HepG2 (cell line): Measurements from ENCODE around the gene RUBCNL. TPM values are rescaled to one million over a fixed set of nuclear protein-coding genes. Genes with fewer than 3 reads are reported as not detected.

ENCODE experiments used
- ATAC-seq: fragments of 200-7000 bp; cut with Tn5 transposase; 3 replicates; pipeline ENCODE4 v1.9.1; 2020; ENCODE audit warnings: mild to moderate bottlenecking, moderate library complexity
- BruUV-seq: library from RNA; stranded (reverse); fragments of 400-500 nt; replicated peaks from 2 replicates; lab custom pipeline; 2021; lab: Mats Ljungman, UMichigan
- CTCF ChIA-PET: fragments of 300-600 bp; formaldehyde crosslinking; extraction: SDS; loops from one replicate; lab custom pipeline; 2021; ENCODE audit warnings: low total read pairs, inconsistent platforms, low intra/inter-chr PET ratio; lab: Yijun Ruan, JAX
- POLR2A ChIA-PET: fragments of 350-600 bp; sonication (Branson Sonifier 250); formaldehyde crosslinking; loops from one replicate; lab custom pipeline; 2020; ENCODE audit warnings: antibody characterized with exemption, inconsistent platforms; lab: Yijun Ruan, JAX
- DNase-seq: peaks from one replicate; pipeline ENCODE4 v3.0.0-alpha.2; 2015; ENCODE audit warnings: low spot score
- FAIRE-seq: peaks from 3 replicates; lab custom pipeline; 2011; peaks lifted over from hg19 to GRCh38; lab: Jason Lieb, UNC
- H2AFZ ChIP-seq: one replicate; pipeline ENCODE4 v1.6.1; 2011; ENCODE audit warnings: low read length, inconsistent platforms
- H3K27ac ChIP-seq: fragments of 300-600 bp; 3 replicates; pipeline ENCODE4 v1.8.0; 2011; ENCODE audit warnings: mixed run types, mild to moderate bottlenecking, mixed read lengths, low read length, inconsistent platforms; ENCODE audit not compliant: insufficient read depth; ENCODE audit errors: extremely low read length
- H3K27me3 ChIP-seq, 2 experiments: fragments of 200-600 bp in 1 of 2; 2 replicates in 1 of 2; 3 replicates in 1 of 2; pipeline versions ENCODE4 v1.6.0 to v1.8.0; 2011; ENCODE audit warnings: low read length in 2 of 2, mild to moderate bottlenecking in 2 of 2, moderate library complexity in 2 of 2, inconsistent platforms in 1 of 2; ENCODE audit not compliant: insufficient read depth in 2 of 2, control insufficient read depth in 1 of 2
- H3K36me3 ChIP-seq, 2 experiments: fragments of 200-600 bp in 1 of 2; replicated peaks in 1 of 2; 2 replicates in 1 of 2; 3 replicates in 1 of 2; pipeline versions ENCODE4 v1.5.1 to v1.8.0; 2011; ENCODE audit warnings: low read length in 2 of 2, inconsistent platforms in 1 of 2; ENCODE audit not compliant: insufficient read depth in 2 of 2, control insufficient read depth in 1 of 2
- H3K4me1 ChIP-seq: 2 replicates; pipeline ENCODE4 v1.5.1; 2012; ENCODE audit warnings: low read length, inconsistent platforms; ENCODE audit not compliant: insufficient read depth
- H3K4me2 ChIP-seq: 2 replicates; pipeline ENCODE4 v1.6.0; 2011; ENCODE audit warnings: low read depth, low read length, inconsistent platforms
- H3K4me3 ChIP-seq, 3 experiments: fragments of 200-600 bp in 1 of 3; sonication (generic), shearing (Covaris generic) in 1 of 3; replicated peaks in 1 of 3; 2 replicates each; pipeline ENCODE4 v1.5.1; 2011 to 2016; ENCODE audit warnings: low read length in 3 of 3, inconsistent platforms in 2 of 3, low read depth in 2 of 3, mild to moderate bottlenecking in 2 of 3, control low read depth in 1 of 3, mixed read lengths in 1 of 3; ENCODE audit not compliant: insufficient read depth in 1 of 3
- H3K79me2 ChIP-seq: one replicate; pipeline ENCODE4 v1.6.1; 2011; ENCODE audit warnings: low read length, inconsistent platforms; ENCODE audit not compliant: insufficient read depth
- H3K9ac ChIP-seq: 2 replicates; pipeline ENCODE4 v1.6.0; 2011; ENCODE audit warnings: mild to moderate bottlenecking, low read depth, low read length, inconsistent platforms; ENCODE audit not compliant: insufficient read depth
- H3K9me3 ChIP-seq: 2 replicates; pipeline ENCODE4 v1.5.1; 2012; ENCODE audit warnings: mild to moderate bottlenecking, low read length
- H4K20me1 ChIP-seq: 2 replicates; pipeline ENCODE4 v1.6.0; 2011; ENCODE audit warnings: inconsistent platforms, mild to moderate bottlenecking, low read length, moderate library complexity; ENCODE audit not compliant: insufficient read depth
- CCDC6 ChIP-seq: sonication (generic); formaldehyde crosslinking; IDR thresholded peaks from 2 replicates; pipeline ENCODE4 v1.8.1; 2022; ENCODE audit warnings: mild to moderate bottlenecking, missing genetic modification reagents, moderate library complexity
- FOXO1 ChIP-seq: sonication (generic); formaldehyde crosslinking; IDR thresholded peaks from 2 replicates; pipeline ENCODE4 v1.4.0; 2020; ENCODE audit warnings: missing genetic modification reagents
- MAFF ChIP-seq: IDR thresholded peaks from 2 replicates; pipeline ENCODE4 v1.6.1; 2011; ENCODE audit warnings: low read depth, low read length, improper control_type of control experiment
- MAFK ChIP-seq, 2 experiments: IDR thresholded peaks in 1 of 2; conservative IDR thresholded peaks in 1 of 2; 2 replicates each; pipeline ENCODE4 v1.6.1; 2011; ENCODE audit warnings: improper control_type of control experiment in 2 of 2, low read length in 2 of 2
- NR1H2 ChIP-seq: sonication (generic); formaldehyde crosslinking; IDR thresholded peaks from 2 replicates; pipeline ENCODE4 v1.8.1; 2022; ENCODE audit warnings: low read depth, missing genetic modification reagents, borderline replicate concordance
- RBM39 ChIP-seq: fragments of 200-400 bp; formaldehyde crosslinking; IDR thresholded peaks from one replicate; pipeline ENCODE4 v1.6.1; 2018; ENCODE audit warnings: antibody characterized with exemption, mild to moderate bottlenecking, low read depth, low read length; ENCODE audit not compliant: poor library complexity, severe bottlenecking
- ZNF17 ChIP-seq: sonication (generic); formaldehyde crosslinking; IDR thresholded peaks from 2 replicates; pipeline ENCODE4 v1.5.0; 2020; ENCODE audit warnings: mild to moderate bottlenecking, missing genetic modification reagents
- ZNF33A ChIP-seq: sonication (generic); formaldehyde crosslinking; IDR thresholded peaks from 2 replicates; pipeline ENCODE4 v1.5.1; 2020; ENCODE audit warnings: missing genetic modification reagents, mild to moderate bottlenecking, moderate library complexity, borderline replicate concordance
- ZNF709 ChIP-seq: sonication (generic); formaldehyde crosslinking; IDR thresholded peaks from 2 replicates; pipeline ENCODE4 v1.5.0; 2020; ENCODE audit warnings: mild to moderate bottlenecking, missing genetic modification reagents
- WGBS: methylation state at CpG from one replicate; pipeline ENCODE4 v1.1.6; 2017; ENCODE audit warnings: low lambda C conversion rate; 5-methylcytosine and 5-hydroxymethylcytosine counted together
- in situ Hi-C: cut with HindIII; loops from 2 replicates; pipeline ENCODE4 v1.10.0; 2017; ENCODE audit warnings: low pct_unique_long_range_greater_than_20kb; ENCODE audit not compliant: extremely low pct_ligation_motif_present
- intact Hi-C: fragments of 100-400 bp; cut with micrococcal nuclease; formaldehyde crosslinking; loops from one replicate; pipeline ENCODE4 v1.10.0; 2022; ENCODE audit not compliant: unreplicated experiment
- polyA plus RNA-seq, 8 experiments: library from polyadenylated mRNA; depleted of rRNA in 3 of 8; stranded (reverse) in 7 of 8; unstranded in 1 of 8; fragments of >200 nt; fragmentation: Illumina TruSeq in 4 of 8; extraction: Trizol in 4 of 8; gene quantifications; 2 replicates each; pipeline versions ENCODE4 v1.2.1 to v1.2.3, GENCODE V29; 2011 to 2016; ENCODE audit warnings: low read depth in 4 of 8, missing spikeins in 1 of 8, mixed read lengths in 1 of 8; ENCODE audit not compliant: insufficient read depth in 1 of 8
- total RNA-seq, 5 experiments: library from RNA; depleted of rRNA; stranded (reverse); fragments of >200 nt; fragmentation: Illumina TruSeq; extraction: Trizol; gene quantifications; 2 replicates each; pipeline ENCODE4 v1.2.3, GENCODE V29; 2016; ENCODE audit warnings: low read depth in 1 of 5
- TF ChIP-seq, protein P1 (sequence below): sonication (generic); formaldehyde crosslinking; IDR thresholded peaks from 2 replicates; pipeline ENCODE4 v1.4.0; 2020; ENCODE audit warnings: missing genetic modification reagents

RUBCNL gene
- total and polyA plus RNA-seq, 2 of the 13 experiments (the other 11 are each of a cell fraction or from before 2014, with no cell fraction given) = not detected

DNA sequence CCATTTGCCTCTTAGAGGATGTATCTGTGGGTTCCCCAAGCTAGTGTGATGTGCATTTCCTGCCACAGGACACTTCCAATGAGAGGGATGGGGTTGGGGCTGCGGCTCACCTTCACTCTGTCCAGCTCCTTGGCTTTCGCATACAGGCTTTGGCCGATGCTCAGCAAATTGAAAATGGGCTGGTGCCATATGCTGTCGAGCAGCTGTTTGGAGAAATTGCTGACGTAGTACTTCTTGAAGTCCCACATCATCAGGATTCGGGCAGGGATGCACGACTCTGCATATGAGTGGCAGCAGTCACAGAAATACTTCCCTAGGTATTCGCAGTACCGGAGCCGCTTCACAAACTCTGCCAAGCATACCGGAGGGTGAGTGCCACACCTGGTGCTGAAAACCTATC is 37.0 kb downstream of the RUBCNL start:
- H3K27ac ChIP-seq = no peak overlapping the region
- POLR2A ChIA-PET = no interaction called here
- ATAC-seq = no peak
- WGBS = 66% methylated on average over 11 of the region's 11 CpGs
- H3K27me3 ChIP-seq = peaks cover 1 to 14% of the 10 kb centered on the region in 2 experiments; a peak in 4 of 5 replicates
- no peak overlapping the region for H3K9ac ChIP-seq
- intact Hi-C loops (no loop called here), in situ Hi-C loops (no loop called here)
- no peaks in the 10 kb centered on the region for H4K20me1 ChIP-seq
- H3K4me3 ChIP-seq = no peak overlapping the region
- BruUV-seq = no TSS peak
- no peaks in the 10 kb centered on the region; the same call in 1 of the 2 replicates for H3K9me3 ChIP-seq
- TF ChIP-seq MAFK (conservative IDR thresholded peaks at IDR 0.05 in 1 of 2, IDR thresholded peaks at IDR 0.05 in 1 of 2; ENCODE audit: low read length in 2 of 2) (peak; percentile 95 to 98), MAFF (peak; percentile 97), FOXO1 (CRISPR knock-in tag) (no peak)
- no peaks in the 10 kb centered on the region for H3K36me3 ChIP-seq
- H3K79me2 ChIP-seq = no peaks in the 10 kb centered on the region
- no peak overlapping the region for H2AFZ ChIP-seq
- no peak overlapping the region for H3K4me2 ChIP-seq
- CTCF ChIA-PET = no interaction called here
- H3K4me1 ChIP-seq = peaks cover 1% of the 10 kb centered on the region; the same call in 1 of the 2 replicates
- no peak for DNase-seq
- FAIRE-seq = no peak

DNA sequence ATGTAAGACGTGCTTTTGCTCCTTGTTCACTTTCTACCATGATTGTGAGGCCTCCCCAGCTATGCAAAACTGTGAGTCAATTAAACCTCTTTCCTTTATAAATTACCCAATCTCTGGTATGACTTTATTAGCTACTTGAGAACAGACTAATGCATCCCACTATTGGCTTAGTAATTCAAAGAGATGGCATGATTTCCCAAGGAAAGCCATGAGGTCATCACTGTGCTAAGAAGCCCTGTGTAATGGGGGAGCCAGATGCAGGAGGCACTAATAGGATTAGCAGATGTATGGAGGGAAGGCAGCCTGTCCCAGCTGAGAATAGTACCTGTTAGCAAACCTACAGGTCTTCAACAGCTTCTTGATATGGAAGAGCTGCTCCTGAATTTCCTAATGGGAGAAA is 38.1 kb downstream of the RUBCNL start:
- intact Hi-C loops (no loop called here), in situ Hi-C loops (no loop called here)
- WGBS = 0% methylated on average over 1 of the region's 1 CpG
- H3K36me3 ChIP-seq = no peaks in the 10 kb centered on the region
- no peaks in the 10 kb centered on the region for H3K79me2 ChIP-seq
- DNase-seq (no peak), FAIRE-seq (no peak), ATAC-seq (no peak)
- H3K4me3 ChIP-seq = no peak overlapping the region
- no peaks in the 10 kb centered on the region for H3K4me1 ChIP-seq
- no peak overlapping the region for H3K4me2 ChIP-seq
- no peaks in the 10 kb centered on the region for H4K20me1 ChIP-seq
- TF ChIP-seq, protein P1, sequence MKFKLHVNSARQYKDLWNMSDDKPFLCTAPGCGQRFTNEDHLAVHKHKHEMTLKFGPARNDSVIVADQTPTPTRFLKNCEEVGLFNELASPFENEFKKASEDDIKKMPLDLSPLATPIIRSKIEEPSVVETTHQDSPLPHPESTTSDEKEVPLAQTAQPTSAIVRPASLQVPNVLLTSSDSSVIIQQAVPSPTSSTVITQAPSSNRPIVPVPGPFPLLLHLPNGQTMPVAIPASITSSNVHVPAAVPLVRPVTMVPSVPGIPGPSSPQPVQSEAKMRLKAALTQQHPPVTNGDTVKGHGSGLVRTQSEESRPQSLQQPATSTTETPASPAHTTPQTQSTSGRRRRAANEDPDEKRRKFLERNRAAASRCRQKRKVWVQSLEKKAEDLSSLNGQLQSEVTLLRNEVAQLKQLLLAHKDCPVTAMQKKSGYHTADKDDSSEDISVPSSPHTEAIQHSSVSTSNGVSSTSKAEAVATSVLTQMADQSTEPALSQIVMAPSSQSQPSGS (CRISPR knock-in tag) = no peak
- no peak for TF ChIP-seq ZNF33A (CRISPR knock-in tag)
- TF ChIP-seq CCDC6 (CRISPR knock-in tag) = no peak
- TF ChIP-seq NR1H2 (CRISPR knock-in tag) = no peak
- TF ChIP-seq RBM39 = no peak
- no peak for TF ChIP-seq ZNF709 (CRISPR knock-in tag)
- no peak for TF ChIP-seq ZNF17 (CRISPR knock-in tag)
- no peak overlapping the region for H3K27ac ChIP-seq
- H3K27me3 ChIP-seq = peaks cover 1 to 15% of the 10 kb centered on the region in 2 experiments; a peak in 4 of 5 replicates
- BruUV-seq = no TSS peak
- H3K9me3 ChIP-seq = no peaks in the 10 kb centered on the region; the same call in 1 of the 2 replicates
- ChIA-PET POLR2A (no interaction called here), CTCF (no interaction called here)
- H3K9ac ChIP-seq = no peak overlapping the region
- no peak overlapping the region for H2AFZ ChIP-seq
